ENCODE results near the gene ACHE.

- TF ChIP-seq PPARA (CRISPR knock-in tag; IDR thresholded peaks at IDR 0.05; ENCODE audit: borderline replicate concordance) = no peak
- TF ChIP-seq ZFP30 (CRISPR knock-in tag; IDR thresholded peaks at IDR 0.05) = no peak
- TF ChIP-seq ESRRG (CRISPR knock-in tag; IDR thresholded peaks at IDR 0.05) = no peak
- TF ChIP-seq POU6F1 (CRISPR knock-in tag; IDR thresholded peaks at IDR 0.05; ENCODE audit: borderline replicate concordance, low read depth) = no peak
- no peak for TF ChIP-seq PATZ1 (CRISPR knock-in tag; IDR thresholded peaks at IDR 0.05; ENCODE audit: borderline replicate concordance)
- no peak for TF ChIP-seq GLIS3 (CRISPR knock-in tag; IDR thresholded peaks at IDR 0.05)
- TF ChIP-seq CSRNP3 (CRISPR knock-in tag; IDR thresholded peaks at IDR 0.05) = no peak
- no peak for TF ChIP-seq ZNF8 (CRISPR knock-in tag; IDR thresholded peaks at IDR 0.05)
- TF ChIP-seq ISL1 (CRISPR knock-in tag; IDR thresholded peaks at IDR 0.05) = no peak
Measured at GRCh38 chr7:100890653-100891567, 4.8 kb downstream of the ACHE start.

Measured in SK-N-SH treated with all-trans-retinoic acid at 6 μM for 48 hours (cell line).